HG02678 (cell line): ENCODE data around the gene SPINK4.

ENCODE experiments used
- ATAC-seq: cut with Tn5 transposase; IDR thresholded peaks from one replicate; pipeline ENCODE4 v1.9.1; 2021; ENCODE audit warnings: mild to moderate bottlenecking, moderate library complexity; ENCODE audit not compliant: unreplicated experiment

SPINK4 gene, protein sequence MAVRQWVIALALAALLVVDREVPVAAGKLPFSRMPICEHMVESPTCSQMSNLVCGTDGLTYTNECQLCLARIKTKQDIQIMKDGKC

DNA sequence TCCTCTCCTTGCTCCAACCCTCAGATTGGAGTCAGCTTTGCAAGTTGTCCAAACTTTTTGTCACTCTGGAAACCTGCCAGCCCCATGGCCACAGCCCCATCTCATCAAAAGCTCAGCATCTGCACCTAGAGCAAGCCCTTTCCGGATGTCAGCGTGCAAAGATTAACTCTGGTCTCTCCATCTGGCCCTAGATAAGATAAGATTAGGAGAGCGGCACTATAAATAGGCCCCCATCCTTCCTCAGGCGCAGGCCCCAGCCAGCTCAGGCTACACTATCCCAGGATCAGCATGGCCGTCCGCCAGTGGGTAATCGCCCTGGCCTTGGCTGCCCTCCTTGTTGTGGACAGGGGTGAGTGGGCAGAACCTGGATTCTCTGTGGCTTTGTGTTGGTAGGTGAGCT lies at the start of gene SPINK4:
Gene SPINK4, plus strand, starts transcription at position 247 of the 400 bp plus-strand sequence. Its CDS starts 42 bp downstream, at position 289.
- ATAC-seq = no peak

DNA sequence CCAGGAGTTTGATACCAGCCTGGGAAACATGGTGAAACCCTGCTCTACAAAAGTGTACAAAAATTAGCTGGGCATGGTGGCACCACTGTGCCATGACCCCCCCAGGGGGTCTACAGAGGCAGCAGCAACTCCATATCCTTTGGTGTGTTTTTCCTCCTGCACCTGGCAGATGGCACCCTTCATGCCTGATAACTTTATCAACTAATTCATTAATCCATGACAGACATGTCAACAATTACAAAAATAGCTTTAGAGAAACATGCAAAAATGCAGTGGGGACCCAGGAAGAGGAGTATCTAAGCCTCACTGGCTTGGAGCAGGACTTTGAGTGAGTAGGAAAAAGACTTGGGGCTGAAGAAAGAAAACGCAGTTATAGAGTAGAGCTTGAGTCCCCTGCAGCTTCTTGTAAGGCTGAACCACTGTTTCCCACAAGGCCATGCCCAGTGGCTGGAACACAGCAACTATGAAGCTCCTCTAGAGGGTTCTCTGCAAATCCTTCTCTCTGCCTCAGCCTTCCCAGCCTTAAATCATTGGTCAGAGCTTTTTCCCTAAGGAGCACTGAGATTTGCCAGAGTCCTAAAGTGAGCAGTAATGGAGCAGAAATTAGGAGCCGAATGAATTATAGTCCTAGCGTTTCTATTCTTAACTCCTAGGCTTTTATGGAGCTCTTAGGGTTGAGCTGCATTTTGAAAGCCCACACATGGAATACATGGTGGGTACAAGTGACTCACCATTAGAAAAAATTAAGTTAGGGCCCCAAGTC lies 47.3 kb upstream of the SPINK4 start:
- no peak for ATAC-seq

DNA sequence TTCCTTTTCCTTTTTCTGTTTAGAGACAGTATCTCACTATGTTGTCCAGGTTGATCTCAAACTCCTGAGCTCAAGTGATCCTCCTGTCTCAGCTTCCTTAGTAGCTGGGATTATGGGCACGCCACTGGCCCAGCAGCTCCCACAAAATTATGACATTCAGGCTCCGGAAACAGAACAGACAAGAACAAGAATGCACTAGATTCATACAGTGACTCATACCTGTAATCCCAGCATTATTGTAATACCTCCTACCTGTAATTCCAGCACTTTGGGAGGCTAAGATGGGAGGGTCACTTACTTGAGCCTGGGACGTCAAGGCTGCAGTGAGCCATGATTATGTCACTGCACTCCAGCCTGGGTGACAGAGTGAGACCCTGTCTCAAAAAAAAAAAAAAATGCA lies 46.1 kb upstream of the SPINK4 start:
- ATAC-seq = no peak

DNA sequence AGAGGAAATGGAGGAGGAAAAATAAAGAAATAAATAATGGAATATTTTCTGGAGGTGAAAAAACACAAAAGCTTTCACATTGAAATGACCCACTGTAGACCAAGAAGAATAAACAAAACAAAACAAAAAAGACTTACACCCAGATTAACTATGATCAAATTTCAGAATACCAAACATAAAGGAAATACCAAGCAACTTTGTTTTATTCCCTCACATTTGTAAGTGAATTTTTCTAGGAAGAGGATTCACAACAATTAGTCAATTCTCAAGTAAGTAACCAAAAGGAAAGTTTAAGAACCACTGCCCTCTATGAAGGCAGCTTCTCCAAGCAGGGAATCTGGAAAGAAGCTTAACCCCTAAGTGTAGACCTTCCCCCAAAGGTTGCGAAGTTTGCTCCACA lies 43.2 kb upstream of the SPINK4 start:
- ATAC-seq = no peak

DNA sequence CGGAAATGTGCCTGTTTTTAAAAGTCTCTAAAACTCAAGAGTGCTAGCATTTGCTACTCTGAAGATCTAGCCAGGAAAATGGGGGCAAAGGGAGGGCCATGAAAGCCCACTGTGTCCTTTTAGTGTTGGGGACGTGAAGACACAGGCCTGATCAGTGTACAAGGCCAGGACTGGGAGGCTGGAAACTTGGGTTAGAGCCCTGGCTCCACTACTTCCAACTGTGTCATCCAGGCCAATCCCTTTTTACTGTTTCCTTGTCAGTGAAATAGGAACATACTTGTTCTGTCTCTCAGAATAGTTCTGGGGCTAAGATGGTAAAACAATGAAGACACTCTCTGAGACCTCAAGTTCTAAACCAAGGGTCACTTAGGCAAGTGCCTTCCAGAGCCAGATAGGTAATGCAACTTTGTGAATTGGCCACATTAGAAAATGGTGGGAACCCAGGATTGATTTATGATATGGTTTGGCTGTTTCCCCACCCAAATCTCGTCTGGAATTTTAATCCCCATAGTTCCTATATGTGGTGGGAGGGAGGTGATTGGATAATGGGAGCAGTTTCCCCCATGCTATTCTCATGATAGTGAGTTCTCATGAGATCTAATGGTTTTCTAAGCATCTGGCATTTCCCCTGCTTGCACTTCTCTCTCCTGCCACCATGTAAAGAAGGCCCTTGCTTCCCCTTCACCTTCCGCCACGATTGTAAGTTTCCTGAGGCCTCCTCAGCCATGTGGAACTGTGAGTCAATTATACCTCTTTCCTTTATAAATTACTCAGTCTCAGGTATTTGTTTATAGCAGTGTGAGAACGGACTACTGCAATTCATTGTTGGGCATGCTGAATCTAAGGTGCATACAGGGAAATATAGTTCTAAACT lies 42.5 kb upstream of the SPINK4 start:
- ATAC-seq = no peak

DNA sequence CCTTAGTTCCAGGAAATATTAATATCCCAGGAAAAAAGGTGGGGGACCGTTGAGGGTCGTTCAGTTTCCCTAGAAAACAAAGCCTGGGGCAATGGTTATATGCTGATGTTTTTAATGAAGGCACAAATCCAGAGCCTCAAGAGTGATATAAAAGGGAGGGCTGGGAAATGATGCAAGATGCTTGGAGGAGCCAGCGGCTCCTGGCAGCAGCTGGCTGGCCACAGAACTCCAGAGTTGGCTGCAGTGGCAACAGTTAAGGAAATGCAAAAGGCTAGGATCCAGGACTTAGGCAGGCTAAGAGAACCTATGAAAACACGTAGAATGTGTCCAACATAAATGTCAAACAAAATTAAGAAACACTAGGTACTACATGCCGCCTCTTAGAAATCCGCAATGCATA lies 41.8 kb upstream of the SPINK4 start:
- ATAC-seq = no peak

DNA sequence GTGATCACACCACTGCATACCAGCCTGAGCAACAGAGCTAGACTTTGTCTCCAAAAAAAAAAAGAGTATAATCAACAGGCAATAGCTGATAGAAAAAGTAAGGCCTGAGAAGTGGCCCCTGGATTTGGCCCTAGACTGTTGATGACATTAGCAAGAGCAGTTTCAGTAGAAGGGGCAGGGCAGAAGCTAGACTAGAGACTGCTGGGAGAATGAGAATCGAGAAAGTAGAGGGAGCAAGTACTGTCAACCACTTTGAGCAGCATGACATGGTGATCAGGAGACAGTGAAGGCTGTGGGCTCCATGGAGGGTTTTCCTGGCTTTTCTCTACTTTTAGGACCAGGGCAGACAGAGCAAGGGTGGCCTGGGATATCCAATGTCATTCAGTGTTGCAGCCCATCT lies 37.9 kb upstream of the SPINK4 start:
- ATAC-seq = peak; percentile 37

DNA sequence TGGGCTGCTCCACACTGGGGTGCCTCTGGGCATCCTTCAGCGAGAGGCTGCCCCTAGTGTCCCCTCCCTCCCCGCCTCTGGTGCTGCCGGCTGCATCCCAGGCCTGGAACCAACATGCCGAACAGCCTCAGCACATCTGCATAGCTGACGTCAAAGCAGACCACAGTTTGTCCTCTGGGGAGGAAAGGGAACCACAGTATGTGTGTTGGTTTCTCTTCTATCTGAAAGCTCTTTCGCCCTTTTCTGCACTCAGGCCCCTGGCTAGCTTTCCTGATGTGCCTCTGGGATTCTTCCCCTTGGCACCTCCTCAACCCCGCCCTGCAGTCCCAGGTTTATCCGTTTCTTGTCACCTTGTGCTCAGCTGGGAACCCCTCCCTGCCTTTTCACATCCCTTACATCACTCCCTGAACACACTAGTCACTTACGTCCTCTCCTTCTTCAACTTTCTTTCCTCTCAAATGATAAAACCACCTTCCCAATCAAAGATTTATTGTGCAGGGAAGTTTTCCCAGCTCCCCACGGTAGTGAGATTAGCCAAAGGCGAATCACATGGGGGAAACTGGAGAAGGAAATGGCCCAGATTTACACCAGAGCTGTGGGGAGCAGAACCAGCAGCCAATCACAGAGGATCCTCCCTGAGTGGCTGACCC lies 37.3 kb upstream of the SPINK4 start:
- peak; percentile 100 for ATAC-seq

DNA sequence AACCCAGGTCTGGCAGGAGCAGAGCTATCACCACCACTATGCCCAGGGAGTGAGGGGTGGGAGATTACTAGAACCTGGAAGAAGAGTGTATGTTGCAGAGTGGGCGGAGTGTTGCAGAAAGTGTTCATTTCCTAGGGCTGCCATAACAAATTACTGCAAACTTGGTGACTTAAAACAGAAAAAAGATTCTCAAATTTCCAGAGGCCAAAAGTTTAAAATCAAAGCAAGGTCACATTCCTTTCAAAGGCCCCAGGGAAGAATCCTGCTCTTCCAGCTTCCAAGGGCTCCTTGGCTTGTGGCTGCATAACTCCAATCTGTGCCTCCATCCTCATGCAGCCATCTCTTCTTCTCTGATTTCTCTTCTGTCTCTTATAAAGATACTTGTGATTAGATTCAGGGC lies 30.6 kb upstream of the SPINK4 start:
- no peak for ATAC-seq

DNA sequence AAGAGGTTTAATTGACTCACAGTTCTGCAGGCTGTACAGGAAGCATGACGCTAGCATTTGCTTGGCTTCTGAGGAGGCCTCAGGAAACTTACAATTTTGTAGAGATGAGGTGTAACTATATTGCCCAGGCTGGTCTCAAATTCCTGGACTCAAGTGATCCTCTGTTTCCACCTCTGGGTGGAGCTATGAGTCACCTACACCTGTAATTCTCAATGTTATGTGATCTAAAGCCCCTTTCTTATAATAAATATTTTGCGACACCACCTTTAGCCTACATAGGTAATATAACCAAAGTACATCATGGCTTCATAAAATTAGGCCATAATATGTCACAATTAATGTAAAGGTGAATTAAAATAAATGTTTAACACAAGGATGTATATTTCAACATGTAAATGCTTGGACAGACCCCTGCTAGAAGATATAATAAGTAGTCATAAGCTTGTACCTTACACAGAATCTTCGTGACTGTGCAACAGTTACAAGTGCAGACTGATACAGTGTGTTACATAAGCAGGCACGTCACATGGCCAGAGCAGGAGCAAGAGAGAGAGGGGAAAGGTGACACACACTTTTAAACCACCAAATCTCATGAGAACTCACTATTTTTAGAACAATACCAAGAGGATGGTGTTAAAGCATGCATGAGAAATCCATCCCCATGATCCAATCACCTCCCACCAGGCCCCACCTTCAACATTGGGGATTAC lies 29.8 kb upstream of the SPINK4 start:
- ATAC-seq = no peak

DNA sequence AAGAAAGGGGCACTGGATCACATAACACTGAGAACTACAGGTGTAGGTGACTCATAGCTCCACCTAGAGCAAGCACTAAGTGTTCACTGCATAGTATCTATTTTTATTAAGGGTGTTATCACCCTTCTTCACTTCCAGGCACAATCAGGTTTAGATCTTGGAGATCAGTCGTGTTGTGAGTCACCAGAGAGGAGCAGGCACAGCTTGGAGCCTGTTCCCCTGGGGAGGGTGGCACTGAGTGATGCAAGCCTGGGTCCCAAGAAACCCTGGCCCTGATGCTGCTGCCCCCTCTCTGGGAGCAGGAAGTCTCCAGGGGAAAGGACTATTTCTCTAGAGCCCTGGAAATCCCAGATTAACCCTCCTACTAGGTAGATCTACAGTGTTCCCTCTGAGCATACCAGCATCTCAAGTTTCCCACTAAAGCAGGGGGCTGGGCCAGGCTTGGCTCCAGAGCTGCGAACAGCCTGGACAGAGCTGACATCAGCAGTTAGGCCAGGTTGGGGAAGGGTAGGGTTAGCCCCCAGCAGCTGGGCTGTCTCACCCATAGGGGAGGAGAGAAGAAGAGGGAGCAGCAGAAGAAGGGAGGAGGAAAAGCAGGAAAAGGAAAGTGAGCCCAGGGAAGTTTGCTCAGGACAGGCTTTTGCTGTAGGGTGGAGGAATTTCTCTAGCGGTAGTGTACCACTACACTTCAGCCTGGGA lies 28.1 kb upstream of the SPINK4 start:
- ATAC-seq = no peak

DNA sequence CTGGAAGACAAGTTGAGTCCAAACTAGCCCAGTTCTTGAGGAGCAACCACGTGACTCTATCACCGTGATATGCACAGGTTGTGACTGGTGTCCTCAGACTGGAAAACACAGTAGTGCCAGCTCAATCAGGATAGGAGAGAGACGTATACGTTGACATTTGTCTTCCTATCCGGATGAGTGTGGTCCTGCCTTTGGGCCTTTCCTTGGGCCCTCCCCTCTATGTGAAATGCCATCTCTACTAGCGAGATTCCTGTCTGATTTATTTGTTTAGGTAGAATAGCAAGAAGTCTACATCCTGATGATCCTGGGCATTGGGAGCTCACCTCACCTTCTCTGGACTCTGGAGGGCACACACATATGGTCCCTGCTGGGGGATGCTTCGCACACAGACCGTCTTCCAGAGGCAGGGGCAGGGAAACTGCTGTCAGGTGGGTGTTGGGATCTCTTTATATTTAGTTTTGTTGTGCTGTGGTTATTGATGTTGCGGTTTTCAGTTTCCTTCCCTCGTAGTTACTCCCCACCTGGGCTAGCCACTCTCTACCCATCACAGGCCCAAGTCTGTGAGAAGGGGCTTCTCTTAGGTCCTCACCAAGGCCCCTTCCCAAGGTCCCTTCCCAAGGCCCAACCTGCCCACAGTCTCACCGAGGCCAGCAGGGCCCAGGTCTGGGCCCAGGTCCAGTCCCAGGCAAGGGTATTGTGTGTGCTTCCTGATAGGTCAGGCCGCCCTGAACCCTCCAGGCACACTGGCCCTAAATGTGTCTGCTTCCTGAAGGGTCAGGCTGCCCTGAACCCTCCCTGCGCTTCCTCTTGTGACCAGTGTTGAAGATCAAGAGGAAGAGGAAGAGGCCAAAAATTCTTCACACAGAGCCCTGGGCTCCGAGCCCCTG lies 19.0 kb upstream of the SPINK4 start:
- peak; percentile 56 for ATAC-seq

DNA sequence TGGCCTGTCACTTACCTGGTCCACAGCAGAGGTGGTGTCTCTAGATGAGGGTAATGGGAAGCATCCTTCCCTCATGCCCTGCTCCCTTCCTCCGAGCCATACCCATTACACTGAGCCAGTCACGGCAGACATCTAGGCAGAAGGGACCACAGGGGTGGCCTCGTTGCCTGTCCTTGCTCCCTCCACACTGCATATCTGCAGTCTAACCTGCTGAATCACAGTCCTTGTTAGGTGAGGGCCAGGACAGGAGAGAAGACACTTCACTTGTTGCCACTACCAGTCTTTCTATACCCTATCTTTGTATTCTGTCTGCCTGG lies 18.4 kb upstream of the SPINK4 start:
- peak; percentile 7 for ATAC-seq

DNA sequence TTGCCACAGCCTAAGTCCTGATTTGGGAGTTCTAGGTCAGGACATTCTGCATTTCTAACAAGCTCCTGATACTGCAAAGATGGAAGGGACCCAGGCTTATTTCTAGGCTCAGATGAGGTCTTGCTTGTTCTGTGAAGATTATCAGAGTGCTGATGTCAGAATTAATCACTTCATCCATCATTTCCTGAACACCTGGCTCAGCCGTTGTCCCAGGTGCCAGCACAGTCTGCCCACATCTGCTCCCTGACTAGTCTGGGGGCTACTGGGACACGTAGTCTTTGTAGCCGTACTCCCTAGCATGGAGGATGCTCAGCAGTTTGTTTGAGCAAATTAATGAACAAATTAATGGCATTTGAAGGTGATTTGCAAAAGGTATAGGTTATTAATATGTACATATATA lies 17.9 kb upstream of the SPINK4 start:
- no peak for ATAC-seq

DNA sequence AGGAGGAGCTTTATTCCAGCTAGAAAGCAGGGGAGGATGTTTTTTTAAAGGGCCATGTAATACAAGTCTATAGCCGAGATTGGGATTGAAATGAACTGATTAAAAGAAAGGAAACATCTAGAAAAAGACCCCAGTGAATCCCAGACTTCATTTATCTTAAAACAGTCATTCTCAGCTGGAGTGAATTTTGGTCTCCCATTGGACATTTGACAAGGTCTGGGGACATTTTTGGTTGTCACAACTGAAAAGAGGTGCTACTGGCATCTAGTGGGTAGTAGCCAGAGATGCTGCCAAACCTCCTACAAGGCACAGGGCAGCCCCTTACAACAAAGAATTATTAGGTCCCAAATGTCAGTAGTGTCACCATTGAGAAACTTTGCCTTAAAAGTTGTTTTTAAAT lies 16.3 kb upstream of the SPINK4 start:
- no peak for ATAC-seq

DNA sequence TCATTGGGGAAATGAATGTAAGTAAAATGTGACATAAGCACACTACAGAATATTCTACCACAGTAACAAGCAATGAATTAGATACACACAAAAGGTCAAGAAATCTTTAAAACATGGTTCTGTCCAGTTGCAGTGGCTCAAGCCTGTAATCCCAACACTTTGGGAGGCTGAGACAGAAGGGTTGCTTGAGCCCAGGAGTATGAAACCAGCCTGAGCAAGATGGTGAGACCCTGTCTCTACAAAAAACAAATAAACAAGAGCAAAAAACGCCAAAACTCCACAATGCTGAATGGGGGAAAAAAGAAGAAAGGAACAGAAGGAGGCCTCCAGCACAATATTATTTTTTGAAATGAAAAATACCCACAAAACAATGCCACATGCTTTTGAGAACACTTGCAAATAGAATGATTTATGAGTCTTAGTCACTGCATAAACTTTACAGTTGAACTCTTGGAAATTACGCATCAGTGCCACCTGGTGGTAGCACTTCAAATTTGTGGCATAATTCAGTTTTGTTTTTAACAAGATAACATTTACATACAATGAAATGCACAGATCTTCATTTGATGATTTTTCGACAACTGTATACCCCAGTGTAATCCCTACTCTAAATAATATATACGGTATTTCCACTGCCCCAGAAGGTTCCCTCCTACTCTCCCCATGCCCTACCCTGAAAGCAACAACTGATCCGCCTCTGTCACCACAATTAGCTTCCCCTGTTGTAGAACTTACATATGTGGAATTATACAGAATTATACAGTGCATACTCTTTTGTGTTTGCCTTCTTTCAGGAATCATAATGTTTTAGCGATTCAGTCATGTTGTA lies 14.4 kb upstream of the SPINK4 start:
- ATAC-seq = no peak

DNA sequence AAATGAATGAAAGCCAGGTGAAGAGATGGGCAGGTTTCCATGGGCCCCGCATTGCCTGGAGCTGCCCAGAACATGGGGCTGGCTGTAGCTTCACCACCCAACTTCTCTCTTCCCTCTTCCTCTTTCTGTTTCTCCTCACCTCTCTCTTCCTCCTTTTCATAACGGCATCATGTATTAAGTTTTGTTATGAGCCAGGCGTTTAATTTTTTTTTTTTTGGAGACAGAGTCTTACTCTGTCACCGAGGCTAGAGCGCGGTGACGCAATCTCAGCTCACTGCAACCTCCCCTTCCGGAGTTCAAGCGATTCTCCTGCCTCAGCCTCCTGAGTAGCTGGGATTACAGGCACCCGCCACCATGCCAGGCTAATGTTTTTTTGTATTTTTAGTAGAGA lies 13.0 kb upstream of the SPINK4 start:
- no peak for ATAC-seq

DNA sequence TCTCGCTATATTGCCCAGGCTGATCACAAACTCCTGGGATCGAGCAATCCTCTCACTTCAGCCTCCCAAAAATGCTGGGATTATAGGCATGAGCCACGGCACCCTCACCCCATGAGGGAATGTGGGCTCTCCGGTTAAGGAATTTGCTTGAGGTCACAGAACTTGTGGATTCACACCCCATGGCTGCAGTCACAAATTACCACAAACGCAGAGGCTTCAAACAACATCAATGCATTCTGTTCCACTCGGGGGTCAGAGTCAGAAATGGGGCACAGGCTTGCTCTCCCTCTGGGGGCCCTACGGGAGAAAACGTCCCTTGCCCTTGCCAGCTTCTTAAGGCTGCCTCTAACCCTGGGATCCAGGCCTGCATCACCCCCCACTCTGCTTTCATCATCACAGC lies 12.2 kb upstream of the SPINK4 start:
- no peak for ATAC-seq

DNA sequence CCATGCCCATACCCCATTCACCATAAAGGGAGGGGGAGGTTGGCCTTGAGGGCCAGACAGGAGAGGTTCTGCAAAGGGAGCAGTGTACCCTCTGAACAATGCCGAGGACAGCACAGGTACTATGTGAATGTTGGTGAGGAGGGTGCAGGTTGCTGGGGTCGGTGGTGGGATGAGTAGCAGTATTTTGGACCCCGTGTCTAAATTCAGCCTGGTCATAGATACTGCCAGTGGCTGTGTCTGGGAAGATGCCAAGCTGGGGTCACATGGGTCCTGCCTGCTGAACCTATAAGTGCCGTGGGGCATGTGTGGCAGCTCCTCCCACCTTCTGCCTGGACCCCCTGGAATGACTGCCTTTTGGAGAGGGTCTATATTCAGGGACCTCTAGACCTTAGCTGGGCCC lies 11.4 kb upstream of the SPINK4 start:
- ATAC-seq = no peak
